Sigmoid colon (tissue), 4 donors: ENCODE results near the gene AFAP1.

Experiments
- EP300 ChIP-seq, 4 donors: sonication (generic); formaldehyde crosslinking; IDR thresholded peaks; one replicate each; pipeline ENCODE4 v1.6.1; 2017; ENCODE audit warnings: antibody characterized with exemption in 4 of 4
- POLR2A ChIP-seq, 2 donors: fragments of 450-650 bp; IDR thresholded peaks; one replicate each; pipeline ENCODE4 v1.6.1; 2016; ENCODE audit warnings: antibody characterized with exemption in 2 of 2, mild to moderate bottlenecking in 2 of 2, moderate library complexity in 2 of 2
- POLR2AphosphoS5 ChIP-seq, 4 donors: sonication (generic); formaldehyde crosslinking; IDR thresholded peaks; one replicate each; pipeline ENCODE4 v1.6.1; 2017; ENCODE audit warnings: antibody characterized with exemption in 4 of 4
- TF ChIP-seq, protein P1 (sequence below), 4 experiments: fragments of 450-650 bp in 3 of 4; fragments of 200-600 bp in 1 of 4; IDR thresholded peaks; one replicate each; pipeline ENCODE4 v1.5.1; 2016 to 2019; ENCODE audit warnings: antibody characterized with exemption in 4 of 4, mild to moderate bottlenecking in 3 of 4, moderate library complexity in 2 of 4

DNA sequence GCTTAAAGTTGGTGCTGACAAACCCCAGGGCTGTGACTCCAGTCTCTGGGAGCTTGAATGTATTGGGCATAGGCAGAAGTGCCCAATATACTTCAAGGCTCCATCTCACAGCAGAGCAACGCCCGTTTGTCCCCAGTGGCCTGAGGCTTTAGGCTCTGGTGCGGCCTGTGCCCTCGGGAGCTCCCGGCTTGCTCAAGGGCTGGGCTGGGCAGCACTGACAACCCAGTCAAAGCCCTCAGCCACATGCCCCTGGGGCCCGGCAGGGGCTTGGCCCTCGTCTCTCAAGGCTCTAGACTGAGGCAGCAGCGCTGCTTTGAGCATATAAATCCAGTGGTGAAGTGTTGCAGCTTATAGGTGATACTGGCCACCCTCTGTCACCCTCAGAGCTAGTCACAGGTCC is 203.7 kb downstream of the AFAP1 start:
- TF ChIP-seq, protein P1, sequence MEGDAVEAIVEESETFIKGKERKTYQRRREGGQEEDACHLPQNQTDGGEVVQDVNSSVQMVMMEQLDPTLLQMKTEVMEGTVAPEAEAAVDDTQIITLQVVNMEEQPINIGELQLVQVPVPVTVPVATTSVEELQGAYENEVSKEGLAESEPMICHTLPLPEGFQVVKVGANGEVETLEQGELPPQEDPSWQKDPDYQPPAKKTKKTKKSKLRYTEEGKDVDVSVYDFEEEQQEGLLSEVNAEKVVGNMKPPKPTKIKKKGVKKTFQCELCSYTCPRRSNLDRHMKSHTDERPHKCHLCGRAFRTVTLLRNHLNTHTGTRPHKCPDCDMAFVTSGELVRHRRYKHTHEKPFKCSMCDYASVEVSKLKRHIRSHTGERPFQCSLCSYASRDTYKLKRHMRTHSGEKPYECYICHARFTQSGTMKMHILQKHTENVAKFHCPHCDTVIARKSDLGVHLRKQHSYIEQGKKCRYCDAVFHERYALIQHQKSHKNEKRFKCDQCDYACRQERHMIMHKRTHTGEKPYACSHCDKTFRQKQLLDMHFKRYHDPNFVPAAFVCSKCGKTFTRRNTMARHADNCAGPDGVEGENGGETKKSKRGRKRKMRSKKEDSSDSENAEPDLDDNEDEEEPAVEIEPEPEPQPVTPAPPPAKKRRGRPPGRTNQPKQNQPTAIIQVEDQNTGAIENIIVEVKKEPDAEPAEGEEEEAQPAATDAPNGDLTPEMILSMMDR (IDR thresholded peaks at IDR 0.05) = no peak
- TF ChIP-seq POLR2A (IDR thresholded peaks at IDR 0.05) (no peak), EP300 (IDR thresholded peaks at IDR 0.05) (no peak), POLR2AphosphoS5 (IDR thresholded peaks at IDR 0.05) (no peak)
